Stimulated activated CD8-positive, alpha-beta memory T cell treated with anti-CD3 and anti-CD28 coated beads, Interleukin-12 subunit alpha, Interleukin-12 subunit beta, amount 100 ng/mL, for 4 hours (primary cell): ENCODE results near the gene CARMIL1.

Experiments
- DNase-seq: peaks from one replicate; pipeline ENCODE4 v3.0.0-alpha.2; 2020; ENCODE audit warnings: low read depth

Gene CARMIL1

DNA sequence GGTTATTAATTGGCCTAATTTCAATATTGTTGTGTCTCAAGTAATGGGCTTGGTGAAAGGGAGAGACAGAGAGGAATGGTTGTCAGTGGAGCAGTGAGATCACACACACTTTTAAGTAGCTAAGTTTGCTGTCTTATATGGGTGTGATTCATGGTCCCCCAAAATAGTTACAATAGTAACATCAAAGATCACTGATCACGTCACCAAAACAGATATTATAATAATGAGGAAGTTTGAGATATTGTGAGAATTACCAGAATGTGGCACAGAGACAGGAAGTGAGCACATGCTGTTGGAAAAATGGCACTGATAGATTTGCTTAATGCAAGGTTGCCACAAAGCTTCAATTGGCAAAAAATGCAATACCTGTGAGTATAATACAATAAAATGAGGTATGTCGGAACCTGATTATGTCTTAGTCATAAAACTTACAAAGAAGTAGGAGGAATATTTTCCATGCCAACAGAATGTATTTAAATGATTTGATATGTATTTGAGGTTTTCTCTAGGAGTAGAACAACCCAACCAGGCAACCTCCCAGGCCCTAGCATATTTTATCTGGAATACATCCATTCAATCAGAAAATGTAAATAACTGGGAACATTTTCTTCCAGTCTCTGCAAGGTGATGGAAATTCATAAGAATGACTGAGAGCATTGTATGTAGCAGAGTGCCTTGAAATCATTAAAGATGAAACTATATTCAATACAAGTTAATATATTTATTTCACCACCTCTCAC, 167.8 kb downstream of the CARMIL1 start:
- DNase-seq = no peak

DNA sequence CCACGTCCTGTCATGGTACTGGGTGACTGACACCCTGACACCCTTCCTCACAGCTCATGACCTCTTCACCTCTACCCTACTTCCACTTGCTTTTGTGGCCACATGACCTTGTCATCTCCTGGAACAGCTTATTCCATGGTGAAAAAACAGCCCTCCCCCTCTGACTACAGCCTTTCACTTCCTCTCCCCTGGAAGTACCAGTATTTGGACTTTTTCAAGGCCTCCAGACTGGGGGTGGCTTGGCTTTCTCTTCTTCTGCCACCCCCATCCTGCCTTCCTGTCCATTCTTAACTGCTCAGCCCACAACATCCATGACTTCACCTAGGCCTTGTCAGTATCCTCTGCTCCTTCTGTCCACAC, 168.4 kb downstream of the CARMIL1 start:
- no peak for DNase-seq

- no peak for DNase-seq
Observed at GRCh38 chr6:25448965-25449538, 169.9 kb downstream of the CARMIL1 start.

- DNase-seq = no peak
Observed at GRCh38 chr6:25449774-25450173, 170.6 kb downstream of the CARMIL1 start.

DNA sequence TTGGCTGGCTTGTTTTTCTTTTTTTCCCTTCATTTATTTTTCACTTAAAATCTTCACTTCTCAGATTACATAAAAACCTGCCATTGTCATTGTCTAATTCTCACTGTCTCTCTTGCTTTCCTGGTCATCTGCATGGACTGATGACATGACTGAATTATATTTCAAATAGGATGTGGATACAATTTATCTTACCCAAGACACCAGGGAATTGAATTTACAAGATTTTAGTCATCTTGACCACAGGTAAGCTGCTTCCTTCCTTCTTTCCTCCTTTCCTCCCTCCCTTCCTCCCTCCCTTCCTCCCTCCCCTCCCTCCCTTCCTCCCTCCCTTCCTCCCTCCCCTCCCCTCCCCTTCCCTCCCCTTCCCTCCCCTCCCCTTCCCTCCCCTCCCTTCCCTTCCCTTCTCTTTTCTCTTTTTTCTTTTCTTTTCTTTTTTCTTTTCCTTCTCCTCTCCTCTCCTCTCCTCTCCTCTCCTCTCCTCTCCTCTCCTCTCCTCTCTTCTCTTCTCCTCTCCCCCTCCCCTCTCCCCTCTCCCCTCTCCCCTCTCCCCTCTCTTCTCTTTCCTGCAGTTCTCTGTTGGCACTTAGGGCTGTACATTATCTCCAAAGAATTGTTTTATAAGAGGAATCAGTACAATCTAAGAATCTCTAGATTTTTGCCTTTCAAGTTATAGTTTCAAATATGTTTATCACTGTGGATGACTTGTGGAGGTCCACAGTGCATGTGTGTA, 171.5 kb downstream of the CARMIL1 start:
- no peak for DNase-seq

DNA sequence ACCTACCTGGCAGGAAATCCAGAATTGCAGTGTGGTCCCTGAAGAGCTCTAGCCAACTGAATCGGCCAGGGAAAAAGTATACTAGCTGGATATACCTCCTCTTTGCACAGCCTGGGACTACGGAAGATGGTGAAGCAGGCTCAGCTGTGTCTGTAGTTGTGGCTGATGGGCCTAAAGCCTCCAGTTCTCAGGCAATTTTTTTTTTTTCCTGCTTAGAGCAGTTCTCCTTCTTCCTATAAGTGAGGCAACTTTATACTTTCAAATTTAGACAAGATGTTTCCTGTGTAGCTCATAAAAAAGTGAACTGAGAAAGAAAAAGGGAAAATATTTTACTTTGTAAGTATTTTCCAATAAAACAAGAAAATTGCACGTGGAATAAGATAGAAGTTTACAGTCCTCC, 172.9 kb downstream of the CARMIL1 start:
- no peak for DNase-seq

DNA sequence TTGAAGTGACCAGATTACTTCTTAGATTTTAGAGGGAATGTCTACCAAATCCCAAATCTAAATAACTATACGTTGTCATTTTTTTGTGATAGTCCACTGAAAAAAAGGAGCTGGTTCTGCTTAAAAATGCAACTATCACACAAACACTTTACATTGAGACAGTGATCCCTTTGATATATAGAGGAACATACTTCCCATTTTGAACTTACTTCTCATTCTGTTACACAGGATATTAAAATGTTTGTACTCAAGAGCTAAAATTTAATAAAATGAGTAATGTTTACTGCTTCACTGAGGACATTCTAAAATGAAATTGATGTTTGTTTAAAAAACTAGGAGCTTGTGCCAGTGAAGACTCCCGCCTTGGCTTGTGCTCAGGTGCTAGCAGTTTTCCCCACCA, 174.1 kb downstream of the CARMIL1 start:
- DNase-seq = no peak

GRCh38 chr6:25454136-25454535, 175.0 kb downstream of the CARMIL1 start:
- DNase-seq = no peak

GRCh38 chr6:25456249-25457040, 177.3 kb downstream of the CARMIL1 start:
- DNase-seq = no peak

- DNase-seq = no peak
Observed at GRCh38 chr6:25457516-25457915, 178.3 kb downstream of the CARMIL1 start.

DNA sequence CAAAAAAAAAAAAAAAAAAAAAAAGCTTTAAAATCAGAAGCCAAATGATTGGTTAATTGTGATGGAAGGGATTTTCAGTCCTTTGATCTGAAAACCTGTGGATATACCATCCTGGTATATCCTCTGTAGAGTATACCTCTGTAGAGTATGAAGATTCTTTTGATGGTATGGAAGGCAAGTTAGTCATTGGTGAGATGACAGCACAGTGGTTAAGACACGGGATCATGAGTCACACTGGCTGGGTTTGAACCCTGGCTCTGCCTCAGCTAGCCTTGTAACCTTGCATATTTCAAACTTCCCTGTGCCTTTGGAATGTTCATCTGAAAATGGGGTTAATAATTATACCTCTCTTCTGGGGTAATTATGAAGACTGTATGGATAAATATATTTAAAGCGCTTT, 179.3 kb downstream of the CARMIL1 start:
- no peak for DNase-seq

DNA sequence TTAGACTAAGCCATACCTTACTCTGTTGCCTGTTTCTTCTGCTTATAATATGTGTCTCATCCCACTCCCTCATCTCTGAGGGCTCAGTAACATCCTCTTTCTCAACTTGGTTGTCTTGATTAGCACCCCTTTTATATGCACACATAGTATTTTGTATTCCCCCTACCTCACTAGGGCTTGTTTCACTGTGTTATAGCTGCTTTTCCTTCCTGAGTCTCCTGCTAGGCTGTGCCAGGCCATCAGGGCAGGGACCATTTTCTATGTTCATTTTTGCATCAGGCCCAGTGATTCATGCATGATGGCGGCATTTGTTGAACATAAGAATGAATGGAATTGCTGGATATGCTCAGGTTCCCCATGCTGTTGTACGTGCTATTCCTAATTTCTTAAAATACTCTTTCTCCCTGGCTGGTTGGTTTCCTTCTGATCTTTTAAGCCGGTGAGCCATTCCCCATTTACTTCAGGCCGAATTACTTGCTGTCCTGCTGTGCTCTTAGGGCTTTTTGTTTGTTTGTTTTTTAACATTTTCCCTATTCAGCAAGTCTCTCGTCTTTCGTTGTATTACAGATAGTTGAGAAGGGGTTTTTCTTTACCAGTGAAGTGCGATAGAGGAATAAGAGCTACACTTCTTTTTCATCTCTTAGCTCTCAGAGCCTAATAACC, 183.2 kb downstream of the CARMIL1 start:
- DNase-seq = no peak

DNA sequence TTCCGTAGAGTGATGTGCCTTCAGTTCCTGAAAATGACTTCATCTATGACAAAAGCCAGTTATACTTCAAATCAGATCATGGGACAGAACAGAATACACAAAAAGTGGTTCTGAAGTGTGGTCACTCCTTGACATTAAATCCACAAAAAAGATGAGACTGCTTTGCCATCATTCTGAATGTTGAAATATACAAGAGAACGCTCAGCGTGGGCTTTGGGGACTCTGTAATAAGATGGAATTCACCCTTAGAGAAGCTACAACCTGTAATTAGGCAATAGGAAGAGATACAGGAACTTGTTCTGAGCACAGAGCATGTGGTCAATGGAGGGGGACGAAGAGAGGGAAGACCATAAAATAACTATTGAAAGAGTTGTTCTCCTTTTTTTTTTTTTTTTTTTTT, 184.3 kb downstream of the CARMIL1 start:
- no peak for DNase-seq

- no peak for DNase-seq
Observed at GRCh38 chr6:25464225-25464624, 185.1 kb downstream of the CARMIL1 start.

DNA sequence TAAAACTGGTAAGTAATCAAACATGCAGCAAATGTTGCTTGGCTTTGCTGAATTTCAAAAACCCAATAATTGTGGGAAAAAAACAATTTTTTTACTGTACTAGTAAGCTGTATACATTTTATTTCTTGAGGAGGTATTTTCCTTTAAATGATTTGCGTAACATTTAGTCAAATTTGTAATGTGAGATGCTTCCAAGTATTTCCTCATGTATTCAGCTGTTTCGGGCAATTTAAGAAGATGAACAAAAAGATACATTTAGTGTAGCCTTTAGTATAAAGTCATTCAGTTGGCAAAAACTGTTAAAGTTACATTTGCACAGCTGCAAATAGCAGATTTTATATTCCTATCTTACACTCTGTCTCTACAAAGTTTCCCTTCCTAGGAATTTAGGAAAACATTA, 186.8 kb downstream of the CARMIL1 start:
- DNase-seq = no peak

DNA sequence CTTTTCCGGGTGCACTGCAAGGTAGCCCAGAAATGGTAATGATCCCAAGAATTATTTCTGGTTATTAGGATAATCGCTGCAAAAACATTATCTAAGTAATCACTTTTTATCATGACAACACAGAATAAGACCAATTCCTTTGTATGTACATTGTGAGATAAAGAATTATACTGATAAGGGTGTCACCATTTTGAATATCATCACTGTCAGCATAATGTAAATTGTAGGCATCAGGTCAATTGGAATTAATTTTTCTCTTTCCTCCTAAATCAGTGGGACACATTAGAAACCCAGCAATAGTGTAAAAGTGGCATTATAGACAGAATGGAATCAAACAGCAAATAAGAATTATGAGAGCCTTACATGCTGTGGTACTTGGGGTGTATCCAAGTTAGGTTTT, 189.7 kb downstream of the CARMIL1 start:
- DNase-seq = no peak

- DNase-seq = no peak
Observed at GRCh38 chr6:25469797-25470388, 190.7 kb downstream of the CARMIL1 start.

DNA sequence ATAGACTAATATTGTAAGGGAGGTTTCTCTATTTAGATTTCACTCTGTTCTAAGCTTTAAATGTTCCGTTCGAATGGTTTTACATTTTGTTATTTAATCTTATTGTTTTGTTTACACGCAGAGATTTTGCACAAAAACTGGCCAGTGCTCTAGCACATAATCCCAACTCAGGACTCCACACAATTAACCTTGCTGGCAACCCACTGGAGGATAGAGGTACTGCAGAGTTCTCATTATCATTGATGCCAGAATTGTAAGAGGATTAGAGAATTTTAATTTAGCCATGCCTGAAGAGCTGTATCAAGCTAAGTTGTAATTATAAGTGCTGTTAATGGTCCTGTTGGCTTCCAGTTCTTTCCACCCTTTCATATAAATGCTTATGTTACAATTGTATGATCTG, 193.1 kb downstream of the CARMIL1 start:
- DNase-seq = no peak

DNA sequence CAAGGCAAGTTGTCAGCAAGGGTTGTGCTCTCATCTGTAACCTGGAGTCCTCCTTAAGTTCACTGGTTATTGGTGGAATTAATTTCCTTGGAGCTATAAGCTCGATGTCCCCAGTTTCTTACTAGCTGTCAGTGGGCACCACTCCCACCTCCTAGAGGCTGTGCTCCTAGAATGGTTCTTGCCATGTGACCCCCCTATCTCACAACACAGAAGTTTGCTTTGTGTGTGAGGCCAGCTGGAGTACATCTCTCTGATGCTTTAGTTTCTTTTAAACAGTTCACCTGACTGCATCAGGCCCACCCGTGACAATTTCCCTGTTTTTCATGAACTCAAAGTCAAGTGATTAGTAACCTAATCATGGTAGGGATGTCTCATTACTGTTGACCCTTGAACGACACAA, 193.7 kb downstream of the CARMIL1 start:
- no peak for DNase-seq

DNA sequence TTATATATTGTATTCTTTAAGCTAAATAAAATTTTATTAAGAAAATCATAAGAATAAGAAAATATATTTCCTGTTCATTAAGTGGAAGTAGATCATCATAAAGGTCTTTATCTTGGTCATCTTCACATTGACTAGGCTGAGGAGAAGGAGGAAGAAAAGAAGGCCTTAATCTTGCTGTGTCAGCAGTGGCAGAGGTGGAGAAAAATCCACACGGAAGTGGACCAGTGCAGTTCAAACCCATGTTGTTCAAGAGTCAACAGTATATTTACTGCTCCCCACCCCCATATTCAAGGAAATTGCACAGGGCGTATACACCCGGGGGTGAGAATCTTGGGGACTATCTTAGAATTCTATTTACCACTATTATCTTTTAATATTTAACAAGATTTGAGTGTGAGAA, 194.3 kb downstream of the CARMIL1 start:
- no peak for DNase-seq

DNA sequence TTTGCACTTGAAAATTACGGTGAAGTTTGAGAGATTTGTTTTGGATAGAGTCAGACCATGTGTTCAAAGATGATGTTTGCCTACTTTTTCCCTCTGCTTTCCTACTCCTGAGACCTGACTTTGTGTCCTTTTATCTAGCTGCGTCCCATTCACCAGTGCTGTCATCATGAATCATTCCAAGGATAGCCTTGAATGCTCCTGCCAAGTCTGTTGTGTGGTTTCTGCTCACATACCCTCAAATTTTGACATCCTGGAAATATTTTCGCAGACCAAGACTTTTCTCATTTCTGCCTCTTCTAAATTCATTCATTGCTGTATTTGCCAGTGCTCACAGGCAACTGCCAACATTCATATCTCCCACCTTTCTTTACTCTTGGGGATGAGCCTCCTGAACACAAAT, 197.0 kb downstream of the CARMIL1 start:
- no peak for DNase-seq
